Activated naive CD8-positive, alpha-beta T cell treated with anti-CD3 and anti-CD28 coated beads, Interleukin-2, amount 50 U/mL, for 16 hours (primary cell): ENCODE measurements around the gene RAVER1.
"Not testable (repeated sequence)": the region's sequence is repeated elsewhere in the genome, so short reads cannot be mapped to it uniquely, and the experiment has no call there.

Experiments
- DNase-seq: peaks from one replicate; pipeline ENCODE4 v3.0.0-alpha.2; 2020; ENCODE audit warnings: low read depth, low spot score

Gene RAVER1

GRCh38 chr19:10344780-10345179, 11.5 kb upstream of the RAVER1 start:
- no peak for DNase-seq

DNA sequence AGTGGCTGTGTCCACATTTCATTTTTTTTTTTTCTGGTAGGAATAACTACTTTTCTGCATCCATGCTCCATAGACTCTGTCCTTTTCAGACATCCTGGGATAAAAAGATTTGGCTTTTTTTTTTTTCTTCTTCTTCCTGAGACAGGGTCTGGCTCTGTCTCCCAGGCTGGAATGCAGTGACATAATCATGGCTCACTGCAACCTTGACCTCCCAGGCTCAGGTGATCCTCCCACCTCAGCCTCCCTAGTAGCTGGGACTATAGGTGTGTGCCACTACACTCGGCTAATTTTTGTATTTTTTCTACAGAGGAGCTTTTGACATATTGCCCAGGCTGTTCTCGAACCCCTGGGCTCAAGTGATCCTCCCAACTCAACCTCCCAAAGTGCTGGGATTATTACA, 10.2 kb upstream of the RAVER1 start:
- DNase-seq, result no peak

DNA sequence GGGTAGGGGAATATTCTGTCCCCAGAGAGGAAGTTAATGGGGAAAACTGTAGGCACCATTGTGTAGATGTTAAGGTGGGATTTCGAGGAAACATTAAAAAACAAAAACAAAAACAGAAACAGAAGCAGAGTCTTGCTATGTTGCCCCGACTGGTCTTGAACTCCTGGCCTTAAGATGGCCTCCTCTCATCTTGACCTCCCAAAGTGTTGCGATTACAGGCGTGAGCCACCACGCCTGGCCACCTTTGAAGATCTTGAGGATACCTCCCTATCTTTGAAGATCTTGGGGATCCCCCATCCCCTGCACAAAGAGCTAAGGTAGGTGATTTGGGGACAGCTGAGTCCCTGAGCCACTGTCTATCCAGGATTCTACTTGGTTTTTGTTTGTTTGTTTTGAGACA, 6.6 kb upstream of the RAVER1 start:
- no peak for DNase-seq

DNA sequence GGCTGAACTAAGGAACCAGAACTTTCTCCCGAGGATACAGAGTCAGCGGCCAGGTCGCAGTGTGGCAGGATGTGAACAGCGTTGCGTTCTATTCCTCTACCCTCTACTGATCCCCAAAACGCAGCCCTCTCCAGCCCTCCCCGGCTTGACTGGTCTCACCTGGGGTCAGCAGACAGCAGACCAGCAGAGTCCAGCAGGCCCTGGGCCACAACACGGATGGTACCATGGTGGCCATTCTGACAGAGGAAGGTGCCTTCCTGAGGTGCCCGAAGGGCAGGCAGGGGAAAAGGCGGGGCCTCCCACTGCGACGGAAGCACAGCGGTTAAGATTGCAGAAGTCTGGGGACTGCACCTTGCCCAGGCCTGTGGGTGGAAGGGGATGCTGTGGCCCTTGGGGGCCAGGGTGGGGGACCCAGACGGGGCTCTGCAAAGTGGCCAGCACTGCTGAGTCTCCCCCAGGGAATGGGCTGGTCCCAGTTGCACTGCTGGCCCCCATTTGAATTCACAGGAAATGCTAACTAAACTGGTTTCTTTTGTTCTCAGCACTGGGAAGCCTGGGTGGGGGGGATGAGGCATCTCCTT, 6.1 kb upstream of the RAVER1 start, which contains the start of gene ICAM3:
Gene ICAM3, minus strand, starts transcription at position 245 of the 581 bp plus-strand sequence. Its CDS starts 10 bp downstream, at position 235.
- DNase-seq, result peak; percentile 29

GRCh38 chr19:10338940-10339339, 5.6 kb upstream of the RAVER1 start:
- DNase-seq, result no peak

- DNase-seq, result not testable (repeated sequence)
Observed at GRCh38 chr19:10336725-10337124, 3.4 kb upstream of the RAVER1 start.

DNA sequence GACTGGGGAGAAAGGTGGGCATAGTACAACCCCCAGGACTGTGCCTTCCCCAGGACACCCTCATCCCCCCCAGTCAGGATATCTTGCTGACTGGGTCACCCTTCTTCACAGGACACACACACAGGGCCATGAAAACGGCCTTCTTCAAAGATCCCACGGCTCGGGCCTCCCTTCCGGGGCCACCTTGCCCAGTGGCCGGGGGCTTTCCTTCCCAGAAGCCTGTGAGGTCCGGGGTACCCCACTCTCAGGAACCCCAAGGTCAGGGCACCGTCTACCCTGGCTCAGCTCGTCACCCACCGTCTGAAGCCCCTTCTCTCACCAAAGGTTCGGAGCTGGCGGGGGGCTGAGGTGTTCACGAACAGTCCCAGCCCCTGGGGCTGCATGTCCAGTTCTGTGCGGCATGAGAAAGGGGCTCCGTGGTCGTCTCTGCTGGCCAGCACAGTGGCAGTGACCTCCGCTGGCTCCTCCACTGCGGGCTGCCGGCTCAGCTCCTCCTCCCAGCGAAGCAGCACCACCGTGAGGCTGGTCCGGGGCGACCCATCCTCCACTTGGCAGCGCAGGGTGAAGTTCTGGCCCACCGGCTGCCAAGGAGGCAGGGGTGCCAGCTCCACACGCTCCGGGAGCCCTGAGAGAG, 2.1 kb upstream of the RAVER1 start:
- DNase-seq, result no peak

- DNase-seq, result no peak
Observed at GRCh38 chr19:10334588-10335351, 1.4 kb upstream of the RAVER1 start.

DNA sequence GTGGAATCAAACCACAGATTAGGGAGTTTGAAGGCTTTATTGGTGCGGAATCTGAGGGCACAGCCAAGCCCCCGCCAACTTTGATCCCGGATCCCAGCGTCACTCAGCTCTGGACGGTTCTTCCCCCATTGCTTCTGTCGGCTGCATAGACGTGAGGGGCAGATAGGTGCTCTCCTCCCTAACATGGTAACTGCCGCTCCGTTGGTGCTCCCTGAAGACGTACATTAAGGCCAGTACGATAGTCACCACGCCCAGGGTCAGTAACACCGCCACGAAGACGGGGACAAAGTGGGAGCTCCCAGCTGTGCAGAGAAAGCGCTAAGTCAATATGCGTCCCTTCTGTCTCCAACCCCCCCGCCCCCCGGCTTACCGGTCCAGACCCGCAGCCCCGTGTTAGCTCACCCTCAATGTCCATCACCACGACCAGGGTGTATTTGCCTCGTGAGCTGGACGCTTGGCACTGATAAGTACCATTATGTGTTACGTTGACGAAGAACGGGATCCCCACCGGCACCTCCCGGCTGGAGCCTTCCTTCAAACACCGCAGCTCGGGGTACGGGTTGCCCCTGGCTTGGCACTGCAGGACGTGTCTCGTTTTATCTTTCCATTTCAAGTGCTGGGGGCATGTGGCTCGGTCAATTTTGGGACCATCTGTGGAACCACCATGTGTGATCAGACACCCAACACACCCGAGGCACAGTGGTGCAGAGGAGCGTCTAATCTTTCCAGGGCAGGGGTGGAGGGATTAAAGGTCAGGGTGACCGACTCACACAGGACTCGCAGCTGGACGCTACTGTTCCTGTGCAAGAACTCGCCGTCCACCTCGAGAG, 644 bp upstream of the RAVER1 start:
- no peak for DNase-seq

DNA sequence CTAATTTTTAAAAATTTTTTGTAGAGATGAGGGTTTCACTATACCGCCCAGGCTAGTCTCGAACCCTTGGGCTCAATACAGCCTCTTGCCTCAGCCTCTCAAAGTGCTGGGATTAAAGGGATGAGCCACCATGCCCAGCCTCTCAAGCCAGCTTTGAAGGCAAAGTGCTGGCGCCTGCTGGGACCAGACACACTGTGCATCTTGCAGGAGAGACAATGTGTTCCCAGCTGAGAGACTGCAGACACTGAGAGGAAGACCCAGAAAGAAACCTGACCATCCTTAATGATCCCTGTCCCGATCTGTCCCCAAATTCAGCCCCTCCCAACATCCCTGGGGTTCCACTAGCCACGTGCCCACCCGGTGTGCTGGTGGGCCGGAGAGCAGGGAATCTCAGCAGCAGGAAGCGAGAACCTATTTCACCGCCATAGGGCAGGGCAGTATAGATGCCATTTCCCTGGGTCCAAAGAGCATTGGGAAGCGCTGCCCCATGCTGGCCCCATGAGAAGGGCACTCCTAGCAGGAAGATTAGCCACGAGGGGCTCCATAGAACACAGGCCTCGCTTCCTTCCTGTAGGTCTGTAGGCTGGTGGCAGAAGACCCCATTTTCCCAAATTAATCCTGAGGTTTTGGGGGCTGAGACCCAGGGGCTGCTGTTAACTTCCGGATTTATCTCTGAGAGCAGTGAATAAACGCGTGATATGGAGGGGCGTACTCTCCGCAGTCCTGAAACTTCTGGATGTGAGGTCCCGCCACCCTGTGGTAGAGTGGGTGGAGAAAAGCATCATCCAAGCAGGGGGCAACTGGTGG, 968 bp downstream of the RAVER1 start:
- DNase-seq, result no peak

GRCh38 chr19:10329555-10329954, 3.8 kb downstream of the RAVER1 start:
- DNase-seq, result no peak

GRCh38 chr19:10328558-10329429, 4.5 kb downstream of the RAVER1 start:
- DNase-seq, result no peak

- no peak for DNase-seq
Observed at GRCh38 chr19:10327793-10328192, 5.5 kb downstream of the RAVER1 start.

DNA sequence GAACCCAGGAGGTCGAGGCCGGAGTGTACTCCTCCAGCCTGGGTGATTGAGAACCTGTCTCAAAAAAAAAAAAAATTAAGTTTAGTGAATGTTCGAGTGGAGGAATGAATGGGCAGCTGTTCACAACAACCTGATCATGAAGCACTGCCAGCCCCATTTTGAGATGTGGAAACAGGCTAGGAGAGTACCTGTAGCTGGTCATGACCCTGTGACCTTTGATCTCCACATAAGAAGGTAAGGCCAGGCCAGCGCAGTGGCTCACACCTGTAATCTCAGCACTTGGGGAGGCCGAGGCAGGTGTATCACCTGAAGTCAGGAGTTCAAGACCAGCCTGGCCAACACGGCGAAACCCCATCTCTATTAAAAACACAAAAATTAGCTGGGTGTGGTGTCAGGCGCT, 7.6 kb downstream of the RAVER1 start:
- no peak for DNase-seq

DNA sequence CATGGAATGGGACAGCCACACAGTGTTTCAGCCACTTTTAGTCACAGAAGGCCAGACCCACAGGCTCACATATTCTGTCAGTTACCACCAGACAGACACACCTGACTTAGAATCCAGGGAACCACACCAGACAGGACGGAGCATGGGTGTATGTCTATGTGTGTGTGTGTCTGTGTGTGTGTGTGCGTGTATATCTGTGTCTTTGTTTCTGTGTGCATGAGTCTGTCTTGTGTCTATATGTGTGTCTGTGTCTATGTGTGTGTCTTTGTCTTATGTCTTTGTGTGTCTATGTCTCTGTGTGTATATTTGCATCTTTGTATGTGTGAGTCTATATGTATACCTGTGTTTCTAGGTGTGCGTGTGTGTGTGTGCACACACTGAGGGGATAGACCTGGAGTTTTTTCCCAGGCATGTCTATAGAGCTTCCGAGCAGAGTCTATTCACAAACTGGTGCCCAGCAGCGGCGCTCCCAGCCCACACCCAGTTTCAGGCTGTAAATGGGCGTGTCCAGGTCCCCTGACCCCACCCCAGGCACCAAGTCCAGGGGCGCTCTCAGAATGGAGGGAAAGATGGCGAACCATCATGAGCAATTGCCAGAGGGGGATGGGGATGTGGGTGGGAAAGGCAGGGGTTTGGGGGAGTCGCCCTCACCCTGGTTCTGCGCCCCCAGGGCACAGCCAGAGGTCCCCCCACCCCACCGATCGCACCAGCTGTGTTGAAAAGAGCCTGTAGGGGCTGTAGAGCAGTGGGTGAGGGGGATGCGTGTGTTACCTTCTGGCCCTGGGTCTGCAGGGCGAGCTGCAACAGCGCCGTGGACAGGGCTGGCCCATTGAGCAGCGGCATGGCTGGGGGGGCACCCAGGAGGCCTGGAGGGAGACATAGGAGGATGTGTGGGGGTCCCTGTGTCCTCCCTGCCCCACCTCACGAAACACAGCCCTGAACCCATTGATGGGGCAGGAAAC, 11.2 kb downstream of the RAVER1 start:
- no peak for DNase-seq

DNA sequence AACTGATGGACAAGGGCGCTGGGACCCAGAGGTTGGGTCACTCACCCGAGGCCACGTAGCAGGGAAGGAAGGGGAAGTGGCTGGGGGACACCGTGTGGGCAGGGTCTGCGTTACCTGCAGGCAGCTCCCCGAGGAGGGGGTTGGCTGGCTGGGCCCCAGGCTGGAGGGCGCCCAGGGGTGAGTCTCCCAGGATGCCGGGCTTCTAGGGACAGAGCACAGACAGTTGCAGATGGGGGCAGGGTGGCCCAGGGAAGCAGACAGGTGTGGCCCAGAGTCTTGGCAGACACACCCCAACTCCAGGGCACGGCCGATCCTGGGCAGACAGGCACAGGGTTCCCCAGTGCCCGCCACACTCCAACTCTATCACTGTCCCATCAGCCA, 11.9 kb downstream of the RAVER1 start:
- DNase-seq, result no peak

- DNase-seq, result no peak
Observed at GRCh38 chr19:10320602-10321416, 12.5 kb downstream of the RAVER1 start.
